Activated T-helper 17 cell treated with anti-CD3 and anti-CD28 coated beads, Interleukin-2, amount 50 U/mL, for 72 hours (primary cell): ENCODE results near the gene POLE4. TPM values are rescaled to one million over a fixed set of nuclear protein-coding genes. Genes with fewer than 3 reads are reported as not detected.

Experiments used
- ATAC-seq: fragments of 150-1000 bp; cut with Tn5 transposase; replicated peaks from 2 replicates; pipeline ENCODE4 v1.10.0; 2021; ENCODE audit warnings: mild to moderate bottlenecking, moderate library complexity
- H3K27ac Mint-ChIP-seq: one replicate; pipeline ENCODE4 v1.8.0; 2022; ENCODE audit warnings: mixed read lengths
- H3K27me3 Mint-ChIP-seq: one replicate; pipeline ENCODE4 v1.8.0; 2022; ENCODE audit warnings: mixed read lengths
- H3K36me3 Mint-ChIP-seq: one replicate; pipeline ENCODE4 v1.8.0; 2022; ENCODE audit warnings: low read depth, mild to moderate bottlenecking, mixed read lengths
- H3K4me1 Mint-ChIP-seq: one replicate; pipeline ENCODE4 v1.8.0; 2022; ENCODE audit warnings: mixed read lengths
- H3K4me3 Mint-ChIP-seq: one replicate; pipeline ENCODE4 v1.8.0; 2022; ENCODE audit warnings: mild to moderate bottlenecking, mixed read lengths
- H3K9me3 Mint-ChIP-seq: one replicate; pipeline ENCODE4 v1.8.0; 2022; ENCODE audit warnings: mixed read lengths
- total RNA-seq, 2 donors: library from RNA; stranded (reverse); gene quantifications; one replicate each; pipeline ENCODE4 v1.2.3, GENCODE V29; 2022

The POLE4 gene
- total RNA-seq, result 10 to 100 TPM; 48.3 to 73.6 TPM

- peak within 1 kb of the TSS; percentile 75 for H3K4me3 Mint-ChIP-seq
- H3K27me3 Mint-ChIP-seq, result no peaks in the 10 kb centered on the region
- H3K36me3 Mint-ChIP-seq, result peaks cover 39% of the 10 kb centered on the region
- peaks cover 35% of the 10 kb centered on the region for H3K4me1 Mint-ChIP-seq
- ATAC-seq, result peak; percentile 91
- no peaks in the 10 kb centered on the region for H3K9me3 Mint-ChIP-seq
- peak within 1 kb of the TSS; percentile 74 for H3K27ac Mint-ChIP-seq
Observed at GRCh38 chr2:74958274-74959105, at the start of gene POLE4. POLE4 (plus strand) TSS chr2:74958643; CDS start chr2:74958680, 37 bp downstream.

GRCh38 chr2:74908748-74909444, 49.5 kb upstream of the POLE4 start:
- peaks cover 43% of the 10 kb centered on the region for H3K27me3 Mint-ChIP-seq
- no peak overlapping the region for H3K4me3 Mint-ChIP-seq
- H3K36me3 Mint-ChIP-seq, result no peaks in the 10 kb centered on the region
- H3K4me1 Mint-ChIP-seq, result no peaks in the 10 kb centered on the region
- H3K9me3 Mint-ChIP-seq, result no peaks in the 10 kb centered on the region
- no peak for ATAC-seq
- H3K27ac Mint-ChIP-seq, result no peak overlapping the region

DNA sequence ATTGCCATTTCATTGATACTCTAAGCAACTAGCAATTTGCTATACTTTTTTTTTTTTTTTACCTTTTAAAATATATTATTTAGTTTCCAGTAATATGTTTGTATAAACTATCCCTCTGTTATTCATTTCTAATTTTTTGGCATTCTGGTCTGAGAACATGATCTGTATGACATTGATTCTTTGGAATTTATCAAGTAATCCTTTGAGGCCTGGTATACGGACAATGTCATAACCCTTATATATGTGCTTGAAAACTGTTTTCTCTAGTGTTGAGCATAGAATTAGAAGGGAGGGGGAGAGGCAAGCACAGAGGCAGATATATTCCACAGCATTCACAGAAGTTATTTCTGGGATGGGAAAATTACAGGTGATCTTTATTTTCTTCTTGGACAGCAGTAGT, 48.2 kb upstream of the POLE4 start:
- peaks cover 53% of the 10 kb centered on the region for H3K27me3 Mint-ChIP-seq
- H3K4me3 Mint-ChIP-seq, result no peak overlapping the region
- ATAC-seq, result no peak
- no peaks in the 10 kb centered on the region for H3K4me1 Mint-ChIP-seq
- H3K9me3 Mint-ChIP-seq, result no peaks in the 10 kb centered on the region
- H3K36me3 Mint-ChIP-seq, result no peaks in the 10 kb centered on the region
- H3K27ac Mint-ChIP-seq, result no peak overlapping the region

GRCh38 chr2:74911061-74911460, 47.4 kb upstream of the POLE4 start:
- ATAC-seq, result no peak

DNA sequence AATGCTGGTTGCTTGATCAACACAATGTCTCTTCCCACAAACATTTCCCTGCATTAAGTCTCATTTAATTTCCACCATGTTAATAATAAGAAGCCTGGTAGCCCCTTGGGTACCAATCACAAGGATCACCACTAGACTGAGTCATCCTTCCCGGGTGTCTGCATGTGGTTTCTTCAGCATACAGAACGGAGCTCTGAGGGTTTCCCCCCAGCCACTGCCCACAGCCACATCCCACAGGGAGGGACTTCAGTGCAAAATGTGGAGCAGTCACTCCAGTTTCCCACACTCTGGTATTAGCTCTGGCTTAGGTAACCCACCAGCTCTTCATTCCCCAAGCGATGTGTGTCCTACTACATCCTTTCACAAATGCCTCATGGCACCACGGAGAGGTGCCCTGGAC, 42.7 kb upstream of the POLE4 start:
- Mint-ChIP-seq H3K27ac (no peak overlapping the region), H3K9me3 (no peaks in the 10 kb centered on the region)

More at GRCh38 chr2:74911061-74911460, 47.4 kb upstream of the POLE4 start:
- H3K9me3 Mint-ChIP-seq, result no peaks in the 10 kb centered on the region
- no peaks in the 10 kb centered on the region for H3K36me3 Mint-ChIP-seq
- H3K4me1 Mint-ChIP-seq, result no peaks in the 10 kb centered on the region
- H3K27me3 Mint-ChIP-seq, result peaks cover 55% of the 10 kb centered on the region
- no peak overlapping the region for H3K27ac Mint-ChIP-seq
- H3K4me3 Mint-ChIP-seq, result no peak overlapping the region

GRCh38 chr2:74916394-74916793, 42.0 kb upstream of the POLE4 start:
- H3K4me1 Mint-ChIP-seq, result no peaks in the 10 kb centered on the region
- H3K4me3 Mint-ChIP-seq, result no peak overlapping the region
- no peaks in the 10 kb centered on the region for H3K36me3 Mint-ChIP-seq
- H3K27me3 Mint-ChIP-seq, result peaks cover 50% of the 10 kb centered on the region
- ATAC-seq, result no peak
- no peak overlapping the region for H3K27ac Mint-ChIP-seq
- H3K9me3 Mint-ChIP-seq, result no peaks in the 10 kb centered on the region

More for the DNA sequence above, 42.7 kb upstream of the POLE4 start:
- Mint-ChIP-seq H3K4me1 (no peaks in the 10 kb centered on the region), H3K27me3 (peaks cover 54% of the 10 kb centered on the region), H3K36me3 (no peaks in the 10 kb centered on the region), H3K4me3 (no peak overlapping the region)
- peak; percentile 93 for ATAC-seq

DNA sequence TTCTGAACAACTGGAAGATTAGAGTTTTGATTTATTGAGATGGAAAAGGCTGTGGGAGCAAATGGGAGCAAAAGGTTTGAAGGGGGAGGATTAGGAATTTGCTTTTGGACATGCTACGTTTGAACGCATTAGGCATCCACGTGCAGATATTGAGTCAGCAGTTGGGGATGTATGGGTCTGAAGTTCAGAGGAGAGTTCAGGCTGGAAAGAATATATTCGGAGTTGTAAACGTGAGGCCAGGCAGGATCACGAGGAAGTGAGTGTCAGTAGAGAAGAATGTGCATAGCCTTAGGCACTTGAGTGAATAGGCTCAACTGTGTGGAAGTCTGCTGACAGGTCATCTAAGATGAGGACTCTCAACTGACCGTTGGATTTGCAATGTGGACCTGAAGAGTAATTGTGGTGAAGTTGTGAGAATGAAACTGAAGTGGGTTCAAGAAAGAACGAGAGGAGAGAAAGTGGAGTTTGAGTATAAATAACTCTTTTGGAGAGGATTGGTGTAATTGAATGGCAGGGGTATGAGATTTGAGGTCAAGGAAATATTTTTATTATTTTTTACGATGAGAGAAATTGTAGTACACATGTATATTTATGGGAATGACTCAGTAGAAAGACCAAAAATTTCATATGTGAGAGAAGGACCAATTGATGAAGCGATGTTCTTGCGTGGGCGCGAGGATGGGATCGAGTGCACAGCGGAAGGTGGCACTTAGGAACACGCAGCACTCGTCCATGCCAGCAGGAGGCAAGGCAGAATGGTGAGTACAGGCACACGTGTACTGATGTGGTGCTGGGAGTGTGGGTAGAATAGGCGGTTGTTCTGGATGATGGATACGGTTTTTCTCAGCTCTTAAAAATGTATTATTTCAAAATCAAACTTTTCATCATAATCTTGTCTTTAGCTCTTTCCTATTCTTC, 40.5 kb upstream of the POLE4 start:
- H3K27ac Mint-ChIP-seq, result no peak overlapping the region
- no peak for ATAC-seq
- no peaks in the 10 kb centered on the region for H3K36me3 Mint-ChIP-seq
- no peak overlapping the region for H3K4me3 Mint-ChIP-seq
- no peaks in the 10 kb centered on the region for H3K9me3 Mint-ChIP-seq
- peaks cover 42% of the 10 kb centered on the region for H3K27me3 Mint-ChIP-seq
- no peaks in the 10 kb centered on the region for H3K4me1 Mint-ChIP-seq

GRCh38 chr2:74919827-74920226, 38.6 kb upstream of the POLE4 start:
- Mint-ChIP-seq H3K27ac (no peak overlapping the region), H3K4me1 (no peaks in the 10 kb centered on the region), H3K4me3 (no peak overlapping the region), H3K36me3 (no peaks in the 10 kb centered on the region), H3K9me3 (no peaks in the 10 kb centered on the region), H3K27me3 (peaks cover 27% of the 10 kb centered on the region)
- ATAC-seq, result peak; percentile 25

- H3K27me3 Mint-ChIP-seq, result peaks cover 22% of the 10 kb centered on the region
- H3K4me3 Mint-ChIP-seq, result no peak overlapping the region
- no peak for ATAC-seq
- no peaks in the 10 kb centered on the region for H3K4me1 Mint-ChIP-seq
- no peaks in the 10 kb centered on the region for H3K9me3 Mint-ChIP-seq
- no peaks in the 10 kb centered on the region for H3K36me3 Mint-ChIP-seq
- no peak overlapping the region for H3K27ac Mint-ChIP-seq
Observed at GRCh38 chr2:74921236-74921736, 37.2 kb upstream of the POLE4 start.

DNA sequence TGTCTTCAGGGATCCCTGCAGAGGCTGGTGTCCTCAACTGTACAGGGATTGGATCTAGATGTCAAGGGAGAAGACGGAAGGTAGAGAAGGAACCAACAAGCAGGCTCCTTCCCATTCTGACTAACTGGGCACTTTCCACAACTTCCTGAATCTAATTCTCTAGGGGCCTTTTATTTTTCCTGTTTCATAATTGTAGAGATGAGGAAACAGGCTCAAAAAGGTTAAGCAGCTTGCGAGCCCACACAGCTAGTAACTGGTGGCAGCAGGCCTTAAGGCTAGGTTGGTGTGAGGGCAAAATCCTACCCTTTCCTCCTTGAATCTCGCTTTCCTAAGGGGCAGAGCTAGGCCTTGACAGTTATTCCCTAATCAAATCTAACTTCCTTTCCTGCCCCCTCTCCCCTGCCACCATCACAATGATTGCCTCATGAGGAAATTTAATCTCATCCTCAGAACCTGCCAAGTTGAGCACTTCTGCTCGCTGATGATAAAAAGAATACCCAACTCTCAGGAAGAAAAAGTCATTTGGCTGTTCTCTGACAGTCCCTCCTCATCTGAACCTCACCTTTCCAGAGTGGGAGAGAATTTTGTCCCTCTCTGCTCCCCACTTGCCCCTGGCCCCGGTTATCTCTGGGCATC, 35.7 kb upstream of the POLE4 start:
- no peak overlapping the region for H3K4me3 Mint-ChIP-seq
- no peaks in the 10 kb centered on the region for H3K4me1 Mint-ChIP-seq
- H3K36me3 Mint-ChIP-seq, result no peaks in the 10 kb centered on the region
- no peak for ATAC-seq
- H3K27me3 Mint-ChIP-seq, result peaks cover 13% of the 10 kb centered on the region
- H3K9me3 Mint-ChIP-seq, result no peaks in the 10 kb centered on the region
- no peak overlapping the region for H3K27ac Mint-ChIP-seq

DNA sequence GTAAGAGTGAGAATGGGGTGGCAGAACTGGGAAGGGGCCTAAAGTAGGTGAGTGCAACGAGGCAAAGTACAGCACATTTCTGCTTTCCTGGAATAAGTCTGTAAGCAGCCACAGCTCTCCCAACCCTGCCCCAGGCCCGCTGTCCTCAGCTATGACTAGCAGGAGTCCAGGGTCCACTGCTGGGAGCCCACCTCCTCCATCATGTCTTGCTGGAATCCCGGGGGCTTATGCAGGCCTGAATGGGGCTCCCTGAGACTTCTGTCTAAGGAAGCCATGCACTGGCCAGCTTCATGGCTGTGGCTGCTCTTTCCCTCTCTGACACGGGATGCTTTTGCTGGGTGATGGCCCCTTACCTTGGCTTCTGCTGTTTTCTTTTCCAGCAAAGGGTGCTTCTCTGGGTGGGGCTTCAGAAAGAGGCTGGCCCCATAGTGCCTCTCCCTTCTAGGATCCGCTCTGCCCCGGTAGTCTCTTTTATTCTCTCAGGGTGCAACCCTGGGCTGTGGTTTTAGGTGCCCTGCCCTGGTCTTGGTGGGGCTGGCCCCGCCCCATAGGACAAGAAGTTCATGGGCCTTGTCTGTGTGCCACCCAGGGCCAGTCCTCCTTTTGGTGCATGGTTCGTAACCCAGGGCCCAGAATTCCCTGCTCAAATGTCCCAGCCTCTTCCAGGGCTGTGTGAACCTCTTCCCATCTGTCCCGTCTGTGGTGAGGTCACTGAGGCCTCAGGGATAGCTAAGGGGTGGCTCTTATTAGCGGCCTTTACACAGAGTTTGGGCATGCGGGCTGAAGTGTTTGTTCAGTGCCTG, 33.8 kb upstream of the POLE4 start:
- Mint-ChIP-seq H3K27ac (no peak overlapping the region), H3K27me3 (no peaks in the 10 kb centered on the region), H3K4me1 (no peaks in the 10 kb centered on the region), H3K4me3 (no peak overlapping the region), H3K36me3 (no peaks in the 10 kb centered on the region), H3K9me3 (no peaks in the 10 kb centered on the region)
- no peak for ATAC-seq

DNA sequence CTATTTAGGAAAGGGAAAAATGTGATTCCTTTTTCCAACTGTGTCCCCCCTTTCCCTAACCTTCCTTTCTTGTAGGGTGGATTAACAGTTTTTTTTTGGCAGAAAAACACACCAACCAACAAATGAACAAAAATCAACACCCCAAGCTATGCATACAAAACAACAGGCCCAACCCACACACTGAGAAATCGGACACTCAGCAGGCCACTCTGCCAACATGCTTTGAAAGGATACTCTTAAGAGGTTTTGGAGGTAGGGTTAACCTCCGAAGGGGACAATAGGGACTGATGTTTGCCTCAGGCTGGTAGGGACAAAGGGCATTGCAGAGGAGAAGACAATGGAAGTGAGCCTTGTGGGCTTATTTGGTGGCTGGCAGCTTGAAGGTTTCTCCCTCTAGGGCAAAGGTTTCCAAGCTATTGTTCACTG, 33.1 kb upstream of the POLE4 start:
- H3K9me3 Mint-ChIP-seq, result no peaks in the 10 kb centered on the region
- H3K27ac Mint-ChIP-seq, result no peak overlapping the region
- no peaks in the 10 kb centered on the region for H3K36me3 Mint-ChIP-seq
- no peak overlapping the region for H3K4me3 Mint-ChIP-seq
- no peak for ATAC-seq
- H3K4me1 Mint-ChIP-seq, result no peaks in the 10 kb centered on the region
- H3K27me3 Mint-ChIP-seq, result no peaks in the 10 kb centered on the region

DNA sequence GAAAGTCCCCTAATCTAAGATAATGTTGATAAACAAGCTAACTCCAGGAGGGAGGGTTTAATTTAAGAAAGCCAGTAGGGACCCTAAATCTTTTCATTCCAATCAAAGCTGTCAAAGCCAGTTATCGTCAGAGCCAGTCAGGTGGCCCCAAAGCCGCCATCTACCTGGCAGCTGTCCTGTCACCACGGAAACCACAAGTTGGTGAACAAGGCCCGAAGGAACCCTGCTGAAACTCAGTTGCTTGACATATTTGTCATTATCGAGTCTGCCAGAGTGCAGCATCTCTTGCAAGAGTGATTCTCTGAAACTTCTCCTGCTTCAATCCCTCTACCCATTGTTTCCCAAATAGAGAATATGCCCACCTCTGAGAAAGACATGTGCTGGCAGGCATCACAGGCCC, 30.8 kb upstream of the POLE4 start:
- H3K27me3 Mint-ChIP-seq, result no peaks in the 10 kb centered on the region
- H3K36me3 Mint-ChIP-seq, result peaks cover 1% of the 10 kb centered on the region
- ATAC-seq, result no peak
- no peaks in the 10 kb centered on the region for H3K4me1 Mint-ChIP-seq
- H3K4me3 Mint-ChIP-seq, result no peak overlapping the region
- no peaks in the 10 kb centered on the region for H3K9me3 Mint-ChIP-seq
- no peak overlapping the region for H3K27ac Mint-ChIP-seq
